ENCODE measurements around the gene KCTD2.
A peak's percentile ranks its signal among the peaks of the same experiment; 100 is the strongest.

The KCTD2 gene

GRCh38 chr17:75077496-75078283 lies 30.7 kb downstream of the KCTD2 start:
- DNase-seq (ENCODE audit: low read depth in 2 of 2): peak in 1 of 2 donors; percentile 32

GRCh38 chr17:75078284-75079022 lies 31.4 kb downstream of the KCTD2 start:
- no peak for DNase-seq (ENCODE audit: low read depth in 2 of 2)

- DNase-seq (ENCODE audit: low read depth in 2 of 2): no peak
These were observed 32.0 kb downstream of the KCTD2 start for GRCh38 chr17:75079023-75079373.

- DNase-seq (ENCODE audit: low read depth in 2 of 2): no peak
These were observed 34.9 kb downstream of the KCTD2 start for GRCh38 chr17:75081611-75082540.

GRCh38 chr17:75082683-75083082 lies 35.7 kb downstream of the KCTD2 start:
- DNase-seq (ENCODE audit: low read depth in 2 of 2): no peak

GRCh38 chr17:75084039-75084660 lies 37.1 kb downstream of the KCTD2 start:
- no peak for DNase-seq (ENCODE audit: low read depth in 2 of 2)

- no peak for DNase-seq (ENCODE audit: low read depth in 2 of 2)
These were observed 39.6 kb downstream of the KCTD2 start for GRCh38 chr17:75086496-75087181.

- no peak for DNase-seq (ENCODE audit: low read depth in 2 of 2)
These were observed 40.1 kb downstream of the KCTD2 start for GRCh38 chr17:75087182-75087557.

- no peak for DNase-seq (ENCODE audit: low read depth in 2 of 2)
These were observed 40.8 kb downstream of the KCTD2 start, which contains the start of gene SLC16A5 for GRCh38 chr17:75087558-75088453. SLC16A5 (plus strand) TSS chr17:75087954; CDS start chr17:75093637, 5,683 bp downstream.

GRCh38 chr17:75088465-75089417 lies 41.7 kb downstream of the KCTD2 start:
- DNase-seq (ENCODE audit: low read depth in 2 of 2): no peak

GRCh38 chr17:75090871-75091854 lies 44.1 kb downstream of the KCTD2 start:
- DNase-seq (ENCODE audit: low read depth in 2 of 2): no peak

- no peak for DNase-seq (ENCODE audit: low read depth in 2 of 2)
These were observed 44.9 kb downstream of the KCTD2 start for GRCh38 chr17:75091855-75092327.

GRCh38 chr17:75093548-75094158 lies 46.6 kb downstream of the KCTD2 start:
- DNase-seq (ENCODE audit: low read depth in 2 of 2): no peak

GRCh38 chr17:75094871-75095399 lies 47.9 kb downstream of the KCTD2 start:
- DNase-seq (ENCODE audit: low read depth in 2 of 2): no peak

- no peak for DNase-seq (ENCODE audit: low read depth in 2 of 2)
These were observed 49.1 kb downstream of the KCTD2 start for GRCh38 chr17:75096082-75096625.

- DNase-seq (ENCODE audit: low read depth in 2 of 2): no peak
These were observed 50.8 kb downstream of the KCTD2 start for GRCh38 chr17:75097865-75098264.
